Neuronal stem cell (in vitro differentiated cells): ENCODE data around the gene SSBP4.
A peak's percentile ranks its signal among the peaks of the same experiment; 100 is the strongest.

Experiments used
- DNase-seq: peaks from one replicate; pipeline ENCODE4 v3.0.0-alpha.2; 2013; ENCODE audit warnings: low spot score
- H2AFZ ChIP-seq: one replicate; pipeline ENCODE4 v1.6.1; 2013; ENCODE audit warnings: mild to moderate bottlenecking, low read length, inconsistent platforms
- H2AK5ac ChIP-seq: 2 replicates; pipeline ENCODE4 v1.6.1; 2013; ENCODE audit warnings: low read depth, mild to moderate bottlenecking, inconsistent platforms, low read length, moderate library complexity, mixed read lengths
- H2BK120ac ChIP-seq: 2 replicates; pipeline ENCODE4 v1.6.1; 2013; ENCODE audit warnings: low read depth, mild to moderate bottlenecking, inconsistent platforms, low read length, moderate library complexity, mixed read lengths
- H2BK12ac ChIP-seq: one replicate; pipeline ENCODE4 v1.6.1; 2013; ENCODE audit warnings: low read length, inconsistent platforms
- H2BK15ac ChIP-seq: 2 replicates; pipeline ENCODE4 v1.6.1; 2013; ENCODE audit warnings: mild to moderate bottlenecking, low read length, inconsistent platforms, mixed read lengths
- H2BK5ac ChIP-seq: one replicate; pipeline ENCODE4 v1.6.1; 2013; ENCODE audit warnings: inconsistent platforms, mild to moderate bottlenecking, low read length, moderate library complexity
- H3K14ac ChIP-seq: one replicate; pipeline ENCODE4 v1.6.1; 2013; ENCODE audit warnings: low read length, inconsistent platforms
- H3K18ac ChIP-seq: 2 replicates; pipeline ENCODE4 v1.6.1; 2013; ENCODE audit warnings: low read length, inconsistent platforms
- H3K23ac ChIP-seq: 2 replicates; pipeline ENCODE4 v1.6.1; 2013; ENCODE audit warnings: low read depth, mild to moderate bottlenecking, mixed read lengths, low read length, inconsistent platforms; ENCODE audit not compliant: poor library complexity
- H3K27ac ChIP-seq: replicated peaks from 3 replicates; pipeline ENCODE4 v1.5.1; 2013; ENCODE audit warnings: low read length, inconsistent platforms
- H3K27me3 ChIP-seq, 3 experiments: 2 replicates each; pipeline ENCODE4 v1.6.1; 2013; ENCODE audit warnings: low read length in 3 of 3, mild to moderate bottlenecking in 2 of 3, inconsistent platforms in 1 of 3, low read depth in 1 of 3, mixed read lengths in 1 of 3, moderate library complexity in 1 of 3; ENCODE audit not compliant: control insufficient read depth in 3 of 3, insufficient read depth in 3 of 3
- H3K36me3 ChIP-seq, 2 donors: replicated peaks in 1 of 2; 2 replicates each; pipeline ENCODE4 v1.6.1; 2013; ENCODE audit warnings: low read length in 2 of 2; ENCODE audit not compliant: control insufficient read depth in 2 of 2, insufficient read depth in 2 of 2
- H3K4ac ChIP-seq: 2 replicates; pipeline ENCODE4 v1.6.1; 2013; ENCODE audit warnings: inconsistent platforms, mild to moderate bottlenecking, low read length, moderate library complexity
- H3K4me1 ChIP-seq, 2 donors: 1 replicate in 1 of 2; 2 replicates in 1 of 2; pipeline ENCODE4 v1.6.1; 2013; ENCODE audit warnings: low read length in 2 of 2, low read depth in 1 of 2; ENCODE audit not compliant: control insufficient read depth in 2 of 2, insufficient read depth in 1 of 2
- H3K4me2 ChIP-seq: one replicate; pipeline ENCODE4 v1.6.1; 2013; ENCODE audit warnings: mild to moderate bottlenecking, low read length, inconsistent platforms; ENCODE audit not compliant: insufficient read depth, poor library complexity, severe bottlenecking
- H3K4me3 ChIP-seq, 2 donors: 2 replicates each; pipeline ENCODE4 v1.5.1; 2013; ENCODE audit warnings: low read length in 2 of 2, mild to moderate bottlenecking in 2 of 2, inconsistent platforms in 1 of 2, moderate library complexity in 1 of 2
- H3K79me1 ChIP-seq: one replicate; pipeline ENCODE4 v1.6.1; 2013; ENCODE audit warnings: low read depth, mild to moderate bottlenecking, inconsistent platforms, low read length, moderate library complexity
- H3K9ac ChIP-seq: one replicate; pipeline ENCODE4 v1.6.1; 2013; ENCODE audit warnings: mild to moderate bottlenecking, low read depth, low read length, inconsistent platforms; ENCODE audit not compliant: poor library complexity
- H3K9me3 ChIP-seq, 2 donors: replicated peaks in 1 of 2; 2 replicates each; pipeline versions ENCODE3 to v1.6.1; 2013; ENCODE audit warnings: low read length in 2 of 2, mild to moderate bottlenecking in 2 of 2, inconsistent platforms in 1 of 2, low read depth in 1 of 2, mixed read lengths in 1 of 2, moderate library complexity in 1 of 2; ENCODE audit not compliant: control insufficient read depth in 2 of 2, insufficient read depth in 1 of 2
- H4K8ac ChIP-seq: one replicate; pipeline ENCODE4 v1.6.1; 2013; ENCODE audit warnings: low read depth, mild to moderate bottlenecking, inconsistent platforms, low read length, moderate library complexity
- H4K91ac ChIP-seq: one replicate; pipeline ENCODE4 v1.6.1; 2013; ENCODE audit warnings: low read length, low read depth, mild to moderate bottlenecking, inconsistent platforms; ENCODE audit not compliant: poor library complexity
- WGBS, 2 donors: extraction: QIAGEN DNeasy Blood & Tissue Kit; methylation state at CpG; one replicate each; pipeline ENCODE4 v1.1.7; 2013; ENCODE audit warnings: missing lambda C conversion rate in 2 of 2, mixed read lengths in 1 of 2; ENCODE audit not compliant: insufficient read length in 2 of 2, insufficient replicate concordance in 1 of 2; ENCODE audit errors: extremely low coverage in 2 of 2; 5-methylcytosine and 5-hydroxymethylcytosine counted together

The SSBP4 gene

DNA sequence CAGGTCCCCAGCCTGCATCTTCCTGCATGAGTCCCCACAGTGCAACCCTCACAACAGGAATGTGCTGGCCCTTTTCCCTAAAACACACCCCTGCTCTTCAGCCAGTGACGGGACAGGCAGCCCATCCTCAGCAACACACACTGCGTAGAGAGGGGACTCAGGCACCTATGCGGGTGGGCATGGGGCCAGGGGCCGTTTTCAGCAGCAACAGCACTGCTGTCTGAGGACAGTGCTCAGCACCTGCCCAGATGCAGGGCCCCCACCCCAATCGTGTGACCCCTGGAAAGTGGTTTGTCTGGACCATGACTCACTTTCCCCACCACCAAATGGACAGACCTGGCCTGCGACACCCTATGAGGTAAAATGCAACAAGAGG lies 46.8 kb downstream of the SSBP4 start:
- no peak overlapping the region for H3K4me3 ChIP-seq
- WGBS, 2 donors, result no CpG with 5 or more reads among the region's 6 CpGs
- no peak overlapping the region for H2AK5ac ChIP-seq
- no peak overlapping the region for H3K9ac ChIP-seq
- H2BK12ac ChIP-seq, result no peak overlapping the region
- H4K8ac ChIP-seq, result no peak overlapping the region
- no peak overlapping the region for H3K27ac ChIP-seq
- peaks cover 4% of the 10 kb centered on the region for H3K79me1 ChIP-seq
- H3K27me3 ChIP-seq, result no peaks in the 10 kb centered on the region
- H3K36me3 ChIP-seq, result peaks cover 8 to 11% of the 10 kb centered on the region in 2 donors
- H4K91ac ChIP-seq, result no peak overlapping the region
- H3K14ac ChIP-seq, result peak overlapping the region; percentile 63
- no peak overlapping the region for H2BK120ac ChIP-seq
- no peak overlapping the region for H2AFZ ChIP-seq
- DNase-seq, result no peak
- peak overlapping the region; percentile 10 for H3K23ac ChIP-seq
- H3K9me3 ChIP-seq, result no peaks in the 10 kb centered on the region
- H2BK15ac ChIP-seq, result no peak overlapping the region
- H2BK5ac ChIP-seq, result no peak overlapping the region
- no peak overlapping the region for H3K4me2 ChIP-seq
- no peak overlapping the region for H3K4ac ChIP-seq
- peaks cover 5 to 9% of the 10 kb centered on the region in 2 donors for H3K4me1 ChIP-seq
- H3K18ac ChIP-seq, result no peak overlapping the region

- WGBS, 2 donors, result no CpG with 5 or more reads among the region's 11 CpGs
- Histone ChIP-seq H4K91ac (peak overlapping the region; percentile 46), H3K36me3 (peaks cover 4 to 7% of the 10 kb centered on the region in 2 donors), H3K9me3 (no peaks in the 10 kb centered on the region), H4K8ac (no peak overlapping the region), H3K79me1 (peaks cover 4% of the 10 kb centered on the region), H3K4me2 (no peak overlapping the region), H2BK15ac (peak overlapping the region; percentile 47), H3K18ac (peak overlapping the region; percentile 70), H3K4ac (no peak overlapping the region), H3K27me3 (no peaks in the 10 kb centered on the region), H2AK5ac (no peak overlapping the region), H3K23ac (peak overlapping the region; percentile 10), H2BK5ac (peak overlapping the region; percentile 77), H3K4me1 (peaks cover 5 to 9% of the 10 kb centered on the region in 2 donors), H2BK12ac (no peak overlapping the region), H3K9ac (no peak overlapping the region), H2BK120ac (no peak overlapping the region), H2AFZ (no peak overlapping the region), H3K4me3 (no peak overlapping the region), H3K27ac (no peak overlapping the region), H3K14ac (peak overlapping the region; percentile 63)
- no peak for DNase-seq
These were observed 47.2 kb downstream of the SSBP4 start for GRCh38 chr19:18466354-18466753.

GRCh38 chr19:18467978-18468377 lies 48.8 kb downstream of the SSBP4 start:
- H4K91ac ChIP-seq, result no peak overlapping the region
- H2BK5ac ChIP-seq, result no peak overlapping the region
- H3K27ac ChIP-seq, result no peak overlapping the region
- no peak overlapping the region for H2BK120ac ChIP-seq
- H3K9ac ChIP-seq, result peak overlapping the region; percentile 30
- no peaks in the 10 kb centered on the region for H3K9me3 ChIP-seq
- no peak for DNase-seq
- H2BK12ac ChIP-seq, result no peak overlapping the region
- no peak overlapping the region for H2AK5ac ChIP-seq
- no peak overlapping the region for H4K8ac ChIP-seq
- peak overlapping the region; percentile 66 for H3K4ac ChIP-seq
- WGBS, 2 donors, result no CpG with 5 or more reads among the region's 3 CpGs
- H3K27me3 ChIP-seq, result no peaks in the 10 kb centered on the region
- peaks cover 5 to 12% of the 10 kb centered on the region in 2 donors for H3K4me1 ChIP-seq
- no peak overlapping the region for H2BK15ac ChIP-seq
- H3K79me1 ChIP-seq, result peaks cover 8% of the 10 kb centered on the region
- no peak overlapping the region for H3K23ac ChIP-seq
- no peak overlapping the region for H2AFZ ChIP-seq
- peaks cover 2 to 4% of the 10 kb centered on the region in 2 donors for H3K36me3 ChIP-seq
- H3K4me2 ChIP-seq, result no peak overlapping the region
- no peak overlapping the region for H3K18ac ChIP-seq
- H3K4me3 ChIP-seq, result peak overlapping the region in 1 of 2 donors; percentile 13
- H3K14ac ChIP-seq, result peak overlapping the region; percentile 97

- Histone ChIP-seq H3K4ac (no peak overlapping the region), H3K4me1 (peaks cover 5 to 12% of the 10 kb centered on the region in 2 donors), H3K9me3 (no peaks in the 10 kb centered on the region), H2BK120ac (no peak overlapping the region), H3K27me3 (no peaks in the 10 kb centered on the region), H2AFZ (no peak overlapping the region), H2BK12ac (no peak overlapping the region), H3K4me2 (no peak overlapping the region), H2BK5ac (no peak overlapping the region), H3K36me3 (peaks cover 2 to 4% of the 10 kb centered on the region in 2 donors), H3K79me1 (peaks cover 8% of the 10 kb centered on the region), H3K27ac (no peak overlapping the region), H3K14ac (peak overlapping the region; percentile 97), H3K23ac (no peak overlapping the region), H4K8ac (no peak overlapping the region), H4K91ac (no peak overlapping the region), H2AK5ac (no peak overlapping the region), H3K9ac (peak overlapping the region; percentile 27), H3K4me3 (no peak overlapping the region), H3K18ac (no peak overlapping the region), H2BK15ac (no peak overlapping the region)
- no peak for DNase-seq
- no CpG with 5 or more reads among the region's 3 CpGs for WGBS, 2 donors
These were observed 49.3 kb downstream of the SSBP4 start for GRCh38 chr19:18468517-18468916.
